K562 (cell line): ENCODE data around the gene ANK3. TPM values are rescaled to one million over a fixed set of nuclear protein-coding genes. Genes with fewer than 3 reads are reported as not detected.

Experiments
- BRD4 ChIP-seq: fragments of 200-600 bp; sonication (generic); IDR thresholded peaks from 2 replicates; pipeline ENCODE4 v1.6.1; 2017; ENCODE audit warnings: inconsistent platforms
- CBFA2T3 ChIP-seq: fragments of 450-650 bp; IDR thresholded peaks from 2 replicates; pipeline ENCODE4 v1.6.1; 2017
- CBFB ChIP-seq: sonication (generic); formaldehyde crosslinking; IDR thresholded peaks from 2 replicates; pipeline ENCODE4 v1.4.0; 2020; ENCODE audit warnings: mild to moderate bottlenecking, missing genetic modification reagents
- EGR1 ChIP-seq: fragments of 450-650 bp; conservative IDR thresholded peaks from 2 replicates; pipeline ENCODE4 v1.6.1; 2017; ENCODE audit warnings: mild to moderate bottlenecking
- FOXM1 ChIP-seq, 2 experiments: fragments of 450-650 bp in 1 of 2; sonication (generic) in 1 of 2; formaldehyde crosslinking in 1 of 2; IDR thresholded peaks; 2 replicates each; pipeline versions ENCODE4 v1.6.1 to v1.9.0; 2017 to 2022; ENCODE audit warnings: low read depth in 2 of 2, mild to moderate bottlenecking in 2 of 2, missing genetic modification reagents in 1 of 2, moderate library complexity in 1 of 2
- JUND ChIP-seq, 2 experiments: IDR thresholded peaks; 2 replicates in 1 of 2; 3 replicates in 1 of 2; pipeline ENCODE4 v1.6.1; 2011; ENCODE audit warnings: borderline replicate concordance in 2 of 2, low read depth in 2 of 2, low read length in 2 of 2, improper control_type of control experiment in 1 of 2, missing biosample characterization in 1 of 2, missing genetic modification characterization in 1 of 2, missing genetic modification reagents in 1 of 2
- MCM7 ChIP-seq, 2 experiments: fragments of 450-650 bp; IDR thresholded peaks; 2 replicates each; pipeline ENCODE4 v1.6.1; 2016 to 2018
- NFATC3 ChIP-seq: fragments of 450-650 bp; IDR thresholded peaks from 2 replicates; pipeline ENCODE4 v1.6.1; 2017; ENCODE audit warnings: mild to moderate bottlenecking
- RFX5 ChIP-seq: IDR thresholded peaks from 2 replicates; pipeline ENCODE4 v1.6.1; 2011; ENCODE audit warnings: low read depth, mild to moderate bottlenecking, improper control_type of control experiment, low read length
- SETDB1 ChIP-seq: IDR thresholded peaks from one replicate; pipeline ENCODE4 v1.6.1; 2012; ENCODE audit warnings: low read length, control low read depth, inconsistent platforms
- SP1 ChIP-seq: sonication (generic); formaldehyde crosslinking; IDR thresholded peaks from 2 replicates; pipeline ENCODE4 v1.8.1; 2022; ENCODE audit warnings: mild to moderate bottlenecking, missing genetic modification reagents
- SPI1 ChIP-seq: IDR thresholded peaks from 2 replicates; pipeline ENCODE4 v1.6.1; 2011; ENCODE audit warnings: low read depth, low read length, control low read depth, borderline replicate concordance
- SRSF7 ChIP-seq: fragments of 200-400 bp; formaldehyde crosslinking; optimal IDR thresholded peaks from 2 replicates; pipeline ENCODE3; 2017; ENCODE audit warnings: mild to moderate bottlenecking, low read depth, low read length
- ZFP30 ChIP-seq: fragments of 250-450 bp; sonication (Bioruptor Pico); IDR thresholded peaks from 2 replicates; pipeline ENCODE4 v1.8.0; 2022; ENCODE audit warnings: moderate library complexity, mild to moderate bottlenecking, inconsistent platforms, borderline replicate concordance
- ZNF140 ChIP-seq: fragments of 250-450 bp; sonication (Bioruptor Pico); IDR thresholded peaks from 2 replicates; pipeline ENCODE4 v1.8.0; 2021; ENCODE audit warnings: moderate library complexity, mild to moderate bottlenecking, inconsistent platforms
- ZNF3 ChIP-seq: fragments of 250-450 bp; sonication (Bioruptor Pico); IDR thresholded peaks from 2 replicates; pipeline ENCODE4 v1.5.0; 2021; ENCODE audit warnings: mild to moderate bottlenecking, moderate library complexity
- polyA plus RNA-seq, 8 experiments: library from polyadenylated mRNA; depleted of rRNA in 4 of 8; stranded (reverse) in 5 of 8; unstranded in 3 of 8; fragments of >200 nt; fragmentation: Nextera tagmentation in 2 of 8; fragmentation: Illumina TruSeq in 1 of 8; extraction: Ambion mirVana in 2 of 8; extraction: Trizol in 1 of 8; gene quantifications; 2 replicates each; pipeline versions ENCODE4 v1.2.1 to v1.2.3, GENCODE V29; 2011 to 2014; ENCODE audit warnings: inconsistent platforms in 1 of 8, missing spikeins in 1 of 8
- total RNA-seq, 7 experiments: library from RNA; depleted of rRNA in 6 of 7; stranded (reverse); fragments of >200 nt in 6 of 7; fragmentation: Illumina TruSeq in 2 of 7; extraction: Trizol in 2 of 7; gene quantifications; 2 replicates each; pipeline versions ENCODE4 v1.2.1 to v1.2.3, GENCODE V29; 2011 to 2021; ENCODE audit warnings: low replicate concordance in 1 of 7
- TF ChIP-seq, protein P1 (sequence below): fragments of 450-650 bp; IDR thresholded peaks from 2 replicates; pipeline ENCODE4 v1.7.1; 2018; ENCODE audit warnings: mild to moderate bottlenecking, low read depth; ENCODE audit not compliant: partially characterized antibody
- TF ChIP-seq, protein P2 (sequence below), 2 experiments: IDR thresholded peaks; 2 replicates each; pipeline ENCODE4 v1.6.1; 2012; ENCODE audit warnings: improper control_type of control experiment in 2 of 2, low read depth in 2 of 2, low read length in 2 of 2, borderline replicate concordance in 1 of 2

Gene ANK3
- total and polyA plus RNA-seq, 9 of the 15 experiments (the other 6 are each of a cell fraction or from before 2014, with no cell fraction given): 10.0 to 32.3 (median 17.9) TPM

DNA sequence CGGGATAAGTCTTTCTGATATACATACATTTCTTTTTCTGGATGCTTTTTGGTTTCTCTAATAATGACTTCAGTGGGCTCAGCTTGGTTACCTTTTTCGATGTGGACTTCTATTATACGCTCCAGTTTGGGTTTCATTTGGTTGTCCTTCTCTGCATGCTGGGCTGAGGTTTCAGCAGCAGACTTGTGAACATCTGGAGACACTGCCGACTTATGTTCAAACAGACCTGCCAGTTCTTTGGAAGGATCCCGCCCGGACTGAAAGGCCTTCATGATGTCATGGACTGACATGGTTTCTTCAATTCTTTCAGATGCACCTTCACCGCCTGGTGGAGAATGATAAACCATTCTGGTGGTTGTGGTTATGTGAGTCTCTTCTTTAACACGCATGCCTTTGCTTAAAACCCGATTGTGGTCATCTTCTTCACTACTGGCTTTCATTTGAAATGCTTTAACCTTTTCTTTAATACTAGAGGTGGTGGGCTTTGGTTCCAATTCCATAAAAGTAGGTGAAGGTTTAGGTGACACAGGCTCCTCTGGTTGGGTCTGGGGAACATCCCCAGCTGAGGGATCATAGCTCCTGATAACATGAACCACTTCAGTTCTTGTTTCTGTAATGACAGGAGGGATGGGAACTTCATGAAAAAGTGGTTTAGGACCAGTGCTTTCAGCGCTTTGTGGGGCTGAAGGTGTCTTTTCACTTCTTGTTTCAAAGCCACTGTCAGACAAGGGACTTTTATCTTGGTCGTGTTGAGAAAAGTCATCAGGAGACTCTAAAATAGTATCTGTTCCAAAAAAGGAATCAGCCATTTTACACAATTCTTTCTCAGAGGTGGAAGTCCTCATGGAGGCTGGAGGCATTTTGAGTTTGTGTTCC lies 315.7 kb downstream of the ANK3 start (continued):
- TF ChIP-seq, protein P1, sequence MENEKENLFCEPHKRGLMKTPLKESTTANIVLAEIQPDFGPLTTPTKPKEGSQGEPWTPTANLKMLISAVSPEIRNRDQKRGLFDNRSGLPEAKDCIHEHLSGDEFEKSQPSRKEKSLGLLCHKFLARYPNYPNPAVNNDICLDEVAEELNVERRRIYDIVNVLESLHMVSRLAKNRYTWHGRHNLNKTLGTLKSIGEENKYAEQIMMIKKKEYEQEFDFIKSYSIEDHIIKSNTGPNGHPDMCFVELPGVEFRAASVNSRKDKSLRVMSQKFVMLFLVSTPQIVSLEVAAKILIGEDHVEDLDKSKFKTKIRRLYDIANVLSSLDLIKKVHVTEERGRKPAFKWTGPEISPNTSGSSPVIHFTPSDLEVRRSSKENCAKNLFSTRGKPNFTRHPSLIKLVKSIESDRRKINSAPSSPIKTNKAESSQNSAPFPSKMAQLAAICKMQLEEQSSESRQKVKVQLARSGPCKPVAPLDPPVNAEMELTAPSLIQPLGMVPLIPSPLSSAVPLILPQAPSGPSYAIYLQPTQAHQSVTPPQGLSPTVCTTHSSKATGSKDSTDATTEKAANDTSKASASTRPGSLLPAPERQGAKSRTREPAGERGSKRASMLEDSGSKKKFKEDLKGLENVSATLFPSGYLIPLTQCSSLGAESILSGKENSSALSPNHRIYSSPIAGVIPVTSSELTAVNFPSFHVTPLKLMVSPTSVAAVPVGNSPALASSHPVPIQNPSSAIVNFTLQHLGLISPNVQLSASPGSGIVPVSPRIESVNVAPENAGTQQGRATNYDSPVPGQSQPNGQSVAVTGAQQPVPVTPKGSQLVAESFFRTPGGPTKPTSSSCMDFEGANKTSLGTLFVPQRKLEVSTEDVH: no peak
- peak; percentile 65; the same call in 1 of the 2 replicates for TF ChIP-seq JUND (IDR thresholded peaks at IDR 0.05; ENCODE audit: borderline replicate concordance, low read depth, low read length)
- TF ChIP-seq JUND (tag; IDR thresholded peaks at IDR 0.05; ENCODE audit: borderline replicate concordance, low read depth, low read length): no peak; the same call in 2 of the 3 replicates
- TF ChIP-seq ZNF140 (CRISPR knock-in tag): no peak
- TF ChIP-seq SPI1: no peak
- TF ChIP-seq MCM7 (IDR thresholded peaks at IDR 0.05): no peak
- TF ChIP-seq RFX5: no peak
- no peak for TF ChIP-seq NFATC3
- TF ChIP-seq, protein P2, sequence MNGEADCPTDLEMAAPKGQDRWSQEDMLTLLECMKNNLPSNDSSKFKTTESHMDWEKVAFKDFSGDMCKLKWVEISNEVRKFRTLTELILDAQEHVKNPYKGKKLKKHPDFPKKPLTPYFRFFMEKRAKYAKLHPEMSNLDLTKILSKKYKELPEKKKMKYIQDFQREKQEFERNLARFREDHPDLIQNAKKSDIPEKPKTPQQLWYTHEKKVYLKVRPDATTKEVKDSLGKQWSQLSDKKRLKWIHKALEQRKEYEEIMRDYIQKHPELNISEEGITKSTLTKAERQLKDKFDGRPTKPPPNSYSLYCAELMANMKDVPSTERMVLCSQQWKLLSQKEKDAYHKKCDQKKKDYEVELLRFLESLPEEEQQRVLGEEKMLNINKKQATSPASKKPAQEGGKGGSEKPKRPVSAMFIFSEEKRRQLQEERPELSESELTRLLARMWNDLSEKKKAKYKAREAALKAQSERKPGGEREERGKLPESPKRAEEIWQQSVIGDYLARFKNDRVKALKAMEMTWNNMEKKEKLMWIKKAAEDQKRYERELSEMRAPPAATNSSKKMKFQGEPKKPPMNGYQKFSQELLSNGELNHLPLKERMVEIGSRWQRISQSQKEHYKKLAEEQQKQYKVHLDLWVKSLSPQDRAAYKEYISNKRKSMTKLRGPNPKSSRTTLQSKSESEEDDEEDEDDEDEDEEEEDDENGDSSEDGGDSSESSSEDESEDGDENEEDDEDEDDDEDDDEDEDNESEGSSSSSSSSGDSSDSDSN (IDR thresholded peaks at IDR 0.05; ENCODE audit: borderline replicate concordance in 1 of 2, low read depth in 2 of 2, low read length in 2 of 2): 0 out of 4 replicates have a peak, but pooled peaks of 1 of the 2 experiments have one; percentile 26
- TF ChIP-seq SRSF7: no peak
- TF ChIP-seq EGR1: no peak
- 0 out of 2 replicates have a peak, but pooled peaks have one; percentile 69 for TF ChIP-seq CBFB (CRISPR knock-in tag)
- TF ChIP-seq SP1 (CRISPR knock-in tag): no peak
- TF ChIP-seq SETDB1: no peak
- no peak for TF ChIP-seq BRD4
- TF ChIP-seq CBFA2T3: peak; percentile 74
- no peak for TF ChIP-seq ZNF3
- TF ChIP-seq FOXM1 (IDR thresholded peaks at IDR 0.05; ENCODE audit: low read depth): peak; percentile 40; the same call in 1 of the 2 replicates
- TF ChIP-seq FOXM1 (CRISPR knock-in tag; IDR thresholded peaks at IDR 0.05; ENCODE audit: low read depth): 0 out of 2 replicates have a peak, but pooled peaks have one; percentile 39
- no peak for TF ChIP-seq ZFP30 (CRISPR knock-in tag)
